GM15510 (cell line): ENCODE measurements around the gene ERICH2.

Experiments
- POLR2A ChIP-seq: IDR thresholded peaks from 3 replicates; pipeline ENCODE4 v1.6.1; 2011; ENCODE audit warnings: borderline replicate concordance; ENCODE audit not compliant: insufficient read length; ENCODE audit errors: extremely low read depth

Gene ERICH2

DNA sequence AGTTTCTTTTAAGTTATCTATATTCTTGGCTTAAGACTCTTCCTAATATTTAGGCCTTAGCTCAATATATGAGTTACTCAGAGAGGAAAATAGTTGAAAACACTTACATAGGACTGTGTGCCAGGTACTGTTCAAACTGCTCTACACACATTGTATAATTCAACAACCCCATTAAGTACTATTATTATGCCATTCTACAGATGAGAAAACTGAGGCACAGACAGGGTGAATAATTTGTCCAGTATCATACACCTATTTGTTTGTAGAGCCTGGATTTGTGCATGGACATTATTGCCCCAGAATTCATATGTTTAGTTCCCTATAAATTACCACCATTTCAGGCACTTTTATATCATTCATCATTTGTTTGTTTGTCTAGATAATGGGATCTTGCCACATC lies 28.8 kb downstream of the ERICH2 start:
- no peak for TF ChIP-seq POLR2A

DNA sequence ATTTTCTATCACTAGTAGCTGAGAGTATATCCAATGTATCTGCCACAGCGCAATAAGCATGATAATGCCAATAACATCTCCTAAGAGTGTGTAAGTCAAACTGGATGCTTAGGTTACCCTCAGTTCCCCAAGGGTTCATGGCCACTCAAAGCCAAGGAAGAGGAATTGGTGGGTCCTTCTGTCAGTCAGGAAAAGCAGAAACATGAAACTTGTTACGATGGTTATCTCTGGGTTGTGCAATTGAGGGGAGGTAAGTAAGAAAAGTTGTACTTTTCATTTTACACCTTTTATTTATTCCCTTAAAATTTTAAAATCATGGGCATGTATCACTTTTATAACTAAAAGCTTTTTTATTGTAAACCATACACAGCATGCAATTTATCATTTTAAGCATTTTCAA lies 36.4 kb downstream of the ERICH2 start:
- TF ChIP-seq POLR2A, result no peak

DNA sequence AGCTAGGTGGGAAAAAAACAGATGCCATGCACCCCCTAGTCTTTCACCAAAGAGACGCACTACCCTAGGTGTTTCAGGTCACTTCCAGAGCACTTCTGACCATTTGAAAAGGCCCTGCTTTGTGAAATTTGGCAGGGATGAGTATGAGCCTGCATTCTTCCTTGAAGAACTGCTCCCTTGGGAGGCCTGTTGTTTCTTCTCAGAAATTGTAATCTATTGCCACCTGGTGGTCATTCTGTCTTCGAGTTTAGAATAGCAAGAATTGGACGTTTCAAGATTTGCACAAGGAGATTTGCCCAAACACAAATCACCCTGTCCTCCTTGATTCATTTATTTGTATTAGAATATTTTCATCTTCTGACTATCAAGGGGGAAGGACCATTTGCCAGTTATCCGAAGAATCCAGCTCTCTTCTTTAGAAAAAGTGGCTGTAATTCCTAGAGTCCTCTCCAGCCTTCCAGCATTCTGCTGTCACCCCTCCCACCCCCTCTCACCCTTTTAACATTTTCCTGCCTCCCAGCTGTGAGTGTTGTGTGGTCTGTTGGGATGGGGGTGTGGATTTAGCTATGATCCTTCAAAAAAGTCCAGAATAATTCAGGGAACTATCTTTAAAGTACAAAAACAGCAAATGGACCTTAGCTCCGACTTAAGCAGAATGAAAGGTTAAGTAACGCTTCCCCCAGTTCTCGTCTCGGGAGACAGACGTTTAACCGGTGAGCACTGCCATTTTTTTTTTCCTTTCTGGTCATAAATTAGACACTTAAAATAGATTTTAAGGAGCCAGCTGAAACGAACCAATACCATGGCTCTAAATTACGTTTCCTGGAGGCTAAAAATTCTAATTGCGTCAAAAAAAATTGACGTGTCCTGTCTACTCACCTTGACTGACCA lies 42.8 kb downstream of the ERICH2 start:
- no peak for TF ChIP-seq POLR2A

DNA sequence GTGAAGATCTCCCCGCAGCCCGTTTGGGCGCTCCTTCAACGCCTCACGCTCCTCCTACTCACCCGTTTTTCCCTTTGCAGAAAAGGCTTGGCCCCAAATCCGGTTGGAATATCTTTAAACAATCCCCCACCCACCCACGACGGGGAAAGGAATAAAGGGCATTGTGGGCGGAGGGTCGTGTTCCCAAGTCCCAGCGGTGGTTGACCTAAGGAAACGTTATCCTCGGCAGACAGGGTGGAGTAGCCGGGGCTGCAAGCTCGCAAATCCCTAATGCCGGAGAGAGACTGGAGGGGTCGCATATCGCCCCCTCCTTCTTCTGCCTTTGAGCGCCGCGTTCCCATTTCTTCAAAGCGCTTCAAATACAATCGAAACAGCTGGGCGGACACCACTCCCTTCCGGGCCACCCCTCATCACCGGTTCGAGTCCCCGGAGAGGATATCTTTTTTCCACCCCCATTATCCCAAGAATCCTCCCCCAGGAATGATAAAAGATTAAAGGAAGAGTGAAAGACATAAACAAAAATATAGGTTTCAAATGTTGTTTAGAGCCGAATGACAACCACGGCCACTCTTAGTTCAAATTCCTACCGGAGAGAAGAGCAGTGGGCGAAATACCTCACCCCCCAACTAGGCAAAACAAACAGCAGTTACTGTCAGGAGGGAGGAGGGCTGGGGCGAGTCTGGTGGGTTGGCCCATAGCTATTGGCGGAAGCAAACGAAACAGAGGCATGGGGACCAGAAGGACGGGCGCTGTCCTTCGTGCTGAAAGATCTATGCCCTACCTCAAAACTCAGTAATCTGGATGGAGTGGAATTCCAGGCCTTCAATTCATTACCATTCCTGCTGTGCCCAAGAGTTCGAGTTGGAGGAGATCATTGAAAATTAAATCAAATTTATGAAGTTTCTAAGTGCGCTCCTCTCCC lies 43.7 kb downstream of the ERICH2 start:
- TF ChIP-seq POLR2A, result no peak

DNA sequence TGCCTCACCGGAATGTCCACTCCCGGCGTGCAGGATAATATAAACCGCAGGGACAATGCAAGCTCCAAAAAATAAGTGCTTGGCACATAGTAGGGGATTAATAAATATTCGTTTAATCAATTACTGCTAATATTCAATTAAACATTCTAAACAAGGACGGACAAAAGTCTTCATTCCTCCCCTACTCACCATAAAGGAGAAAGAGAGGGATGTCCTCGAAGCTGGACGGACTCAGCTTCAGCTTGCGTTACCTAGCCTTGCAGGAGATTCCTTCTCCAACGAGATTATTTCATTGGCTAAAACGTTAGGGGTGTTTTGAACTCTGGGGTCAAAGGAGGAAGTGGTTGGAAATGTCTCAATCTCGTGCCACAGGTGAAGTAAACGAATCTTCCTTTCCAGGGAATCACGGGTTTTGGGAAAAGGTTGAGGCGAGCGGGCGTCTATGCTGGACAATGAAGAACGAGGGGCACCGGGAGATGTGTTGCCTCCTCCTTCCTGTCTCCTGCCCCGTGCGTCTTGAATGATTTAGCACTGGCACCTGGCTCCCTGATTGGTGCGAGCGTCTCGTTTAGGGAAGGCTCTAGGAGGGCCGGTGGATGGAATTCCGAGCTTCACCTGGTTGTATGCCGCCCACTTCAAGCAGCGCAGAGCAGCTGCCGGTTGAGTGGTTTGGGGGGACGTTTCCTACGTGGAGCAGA lies 44.5 kb downstream of the ERICH2 start:
- no peak for TF ChIP-seq POLR2A

DNA sequence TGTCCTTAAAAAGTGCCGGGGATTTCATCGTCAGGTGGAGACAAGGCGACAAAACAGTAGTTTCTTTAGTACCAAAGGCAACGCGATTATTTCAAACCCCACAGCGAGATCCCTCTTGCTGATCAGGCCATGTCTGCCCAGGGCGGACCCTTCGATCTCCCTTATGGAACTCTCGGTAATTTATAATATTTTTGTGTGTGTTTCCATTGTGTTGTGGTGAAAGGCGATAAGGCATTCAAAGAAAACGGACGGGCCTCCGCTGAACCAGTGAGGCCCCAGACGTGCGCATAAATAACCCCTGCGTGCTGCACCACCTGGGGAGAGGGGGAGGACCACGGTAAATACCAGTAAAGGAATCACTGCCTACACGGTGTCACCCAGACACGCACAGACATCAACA lies 45.1 kb downstream of the ERICH2 start:
- TF ChIP-seq POLR2A, result no peak

DNA sequence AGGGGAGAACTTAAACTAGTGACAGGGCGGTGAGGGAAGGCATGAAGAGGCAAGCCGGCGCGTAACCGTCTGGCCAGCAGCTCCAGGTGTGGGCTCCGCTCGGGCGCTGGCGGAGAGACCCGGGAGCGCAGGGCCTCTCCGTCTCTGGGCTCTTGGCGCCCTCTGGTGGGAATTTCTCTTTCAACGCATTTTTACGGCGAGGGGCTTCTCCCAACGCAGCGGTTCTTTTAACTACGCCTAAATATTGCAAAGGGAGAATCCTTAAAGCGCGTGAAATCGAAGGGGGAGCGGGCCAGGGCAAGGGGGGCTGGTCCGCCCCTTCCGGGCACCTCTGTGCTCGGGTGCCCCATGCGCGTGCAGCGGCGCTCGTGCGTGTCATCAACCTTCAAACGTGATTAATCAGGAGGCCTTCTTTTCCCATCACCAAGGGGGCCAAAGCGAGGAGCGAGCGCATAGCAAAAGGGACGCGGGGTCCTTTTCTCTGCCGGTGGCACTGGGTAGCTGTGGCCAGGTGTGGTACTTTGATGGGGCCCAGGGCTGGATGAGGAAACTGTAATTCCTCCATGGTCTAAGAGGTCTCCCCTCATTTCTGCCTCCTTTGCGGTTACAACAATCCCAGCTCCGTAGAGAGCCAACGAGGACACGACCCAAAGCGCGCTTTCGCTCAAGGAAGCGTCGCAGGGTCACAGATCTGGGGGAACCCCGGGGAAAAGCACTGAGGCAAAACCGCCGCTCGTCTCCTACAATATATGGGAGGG lies 45.7 kb downstream of the ERICH2 start:
- TF ChIP-seq POLR2A, result no peak

DNA sequence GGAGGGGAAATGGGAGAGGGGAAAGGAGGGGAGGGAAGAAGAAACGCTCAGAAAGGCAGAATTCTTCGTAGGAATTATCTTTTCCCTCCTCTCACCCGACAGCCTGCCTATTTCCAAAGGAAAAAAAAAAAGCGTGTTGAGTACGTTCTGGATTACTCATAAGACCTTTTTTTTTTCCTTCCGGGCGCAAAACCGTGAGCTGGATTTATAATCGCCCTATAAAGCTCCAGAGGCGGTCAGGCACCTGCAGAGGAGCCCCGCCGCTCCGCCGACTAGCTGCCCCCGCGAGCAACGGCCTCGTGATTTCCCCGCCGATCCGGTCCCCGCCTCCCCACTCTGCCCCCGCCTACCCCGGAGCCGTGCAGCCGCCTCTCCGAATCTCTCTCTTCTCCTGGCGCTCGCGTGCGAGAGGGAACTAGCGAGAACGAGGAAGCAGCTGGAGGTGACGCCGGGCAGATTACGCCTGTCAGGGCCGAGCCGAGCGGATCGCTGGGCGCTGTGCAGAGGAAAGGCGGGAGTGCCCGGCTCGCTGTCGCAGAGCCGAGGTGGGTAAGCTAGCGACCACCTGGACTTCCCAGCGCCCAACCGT lies 46.4 kb downstream of the ERICH2 start, which contains the start of gene GAD1:
GAD1 (plus strand) TSS at position 384 of the 589 bp plus-strand sequence. CDS start 1,705 bp downstream, outside the sequence.
- TF ChIP-seq POLR2A, result no peak

DNA sequence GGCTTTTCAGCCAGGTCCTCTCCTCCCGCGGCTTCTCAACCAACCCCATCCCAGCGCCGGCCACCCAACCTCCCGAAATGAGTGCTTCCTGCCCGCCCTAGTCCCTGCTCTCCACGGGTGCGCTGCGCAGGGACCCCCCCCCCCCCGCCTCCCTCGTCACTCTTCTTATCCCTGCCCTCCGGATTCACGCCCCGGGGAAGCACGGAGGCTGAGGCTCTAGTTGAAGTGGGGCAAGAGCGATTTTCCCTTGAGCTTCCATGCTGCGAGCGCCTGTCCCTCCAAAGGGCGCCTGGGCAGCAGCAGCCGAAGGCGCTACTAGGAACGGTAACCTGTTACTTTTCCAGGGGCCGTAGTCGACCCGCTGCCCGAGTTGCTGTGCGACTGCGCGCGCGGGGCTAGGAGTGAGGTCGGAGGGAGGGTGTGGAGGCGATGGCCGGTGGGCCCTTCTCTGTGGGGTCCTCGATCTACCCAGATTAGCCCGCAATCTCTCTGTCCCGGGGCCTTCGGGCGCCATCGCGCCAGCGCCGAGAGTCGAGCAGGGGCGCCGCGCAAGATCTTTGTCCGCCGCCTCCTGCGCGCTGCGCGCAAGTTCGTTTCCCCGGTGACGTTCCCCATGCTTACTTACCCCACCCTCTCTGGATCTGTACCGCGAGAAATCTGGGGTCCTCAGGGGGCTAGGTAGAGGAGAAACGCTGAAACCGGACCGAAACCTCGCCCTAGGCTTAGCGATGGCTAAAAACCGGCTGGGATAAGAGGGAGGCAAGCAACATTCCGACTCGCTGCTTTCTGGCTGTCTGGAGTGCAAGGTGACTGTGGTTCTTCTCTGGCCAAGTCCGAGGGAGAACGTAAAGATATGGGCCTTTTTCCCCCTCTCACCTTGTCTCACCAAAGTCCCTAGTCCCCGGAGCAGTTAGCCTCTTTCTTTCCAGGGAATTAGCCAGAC lies 47.2 kb downstream of the ERICH2 start:
- TF ChIP-seq POLR2A, result no peak

DNA sequence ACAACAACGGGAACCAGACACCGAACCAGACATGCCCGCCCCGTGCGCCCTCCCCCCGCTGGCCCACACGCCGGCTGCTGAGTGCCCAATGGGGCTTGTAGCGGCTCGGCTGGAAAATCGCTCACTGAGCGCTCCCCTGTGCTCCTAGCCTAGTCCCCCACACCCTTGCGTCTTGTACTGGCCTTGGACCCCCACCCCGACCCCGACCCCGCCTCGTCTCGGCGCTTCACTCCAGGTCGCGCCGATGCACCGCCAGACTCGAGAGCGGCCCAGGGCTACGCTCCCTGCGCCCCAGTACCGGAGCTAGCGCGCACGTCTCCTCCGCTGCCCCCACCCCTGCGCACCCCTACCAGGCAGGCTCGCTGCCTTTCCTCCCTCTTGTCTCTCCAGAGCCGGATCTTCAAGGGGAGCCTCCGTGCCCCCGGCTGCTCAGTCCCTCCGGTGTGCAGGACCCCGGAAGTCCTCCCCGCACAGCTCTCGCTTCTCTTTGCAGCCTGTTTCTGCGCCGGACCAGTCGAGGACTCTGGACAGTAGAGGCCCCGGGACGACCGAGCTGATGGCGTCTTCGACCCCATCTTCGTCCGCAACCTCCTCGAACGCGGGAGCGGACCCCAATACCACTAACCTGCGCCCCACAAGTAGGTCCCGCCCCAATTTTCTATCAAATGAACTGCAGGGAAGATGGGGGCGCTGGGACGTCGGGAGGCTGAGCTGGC lies 48.0 kb downstream of the ERICH2 start:
- TF ChIP-seq POLR2A, result no peak

DNA sequence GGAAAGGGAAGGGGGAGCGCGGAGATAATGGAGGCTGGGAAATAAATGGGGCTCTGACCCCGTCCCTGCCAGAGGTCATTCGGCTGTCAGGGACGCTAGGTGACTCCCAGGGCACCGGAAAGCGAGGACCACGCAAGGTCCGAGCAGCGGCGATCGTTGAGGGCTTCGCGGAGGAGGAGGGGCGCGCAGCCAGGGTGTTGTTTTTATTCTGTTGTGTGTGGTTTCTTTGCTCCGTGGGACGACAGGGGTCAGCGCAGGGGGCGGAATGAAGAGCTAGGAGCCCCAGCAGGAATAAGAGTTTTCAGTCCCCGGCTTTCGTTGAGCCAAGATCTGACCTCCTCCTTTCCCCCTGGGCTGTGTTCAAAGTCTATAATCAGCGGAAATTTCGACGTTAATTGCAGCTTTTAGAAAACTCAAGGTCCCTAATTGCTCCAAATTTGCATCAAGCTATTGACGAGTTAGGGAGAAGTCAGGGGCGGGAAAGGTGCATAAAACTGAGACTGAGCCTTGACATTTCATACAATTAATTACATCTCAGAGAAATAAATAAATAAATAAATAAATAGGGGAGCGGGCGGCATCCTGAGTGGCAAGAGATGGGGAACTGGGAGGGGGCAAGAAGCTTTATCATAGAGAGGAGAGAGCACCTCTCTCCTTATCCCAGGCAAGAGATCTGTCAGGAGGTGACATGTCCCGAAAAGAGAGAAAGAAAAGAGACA lies 48.7 kb downstream of the ERICH2 start:
- TF ChIP-seq POLR2A, result no peak
